ENCODE results near the gene AHRR. TPM values are rescaled to one million over a fixed set of nuclear protein-coding genes. Genes with fewer than 3 reads are reported as not detected.

AHRR gene
- total and polyA plus RNA-seq, 2 of the 4 experiments (the other 2 are of a cell fraction) = 15.6 to 37.1 TPM

GRCh38 chr5:385321-385720, 63.8 kb downstream of the AHRR start:
- WGBS, 2 experiments (ENCODE audit: extremely low coverage in 2 of 2, insufficient read length in 1 of 2) = no CpG with 5 or more reads among the region's 1 CpG
- Histone ChIP-seq H2AK5ac (ENCODE audit: low read depth, low read length) (no peak overlapping the region), H4K8ac (ENCODE audit: low read depth in 2 of 2, low read length in 2 of 2) (no peak overlapping the region), H3K9me1 (ENCODE audit: insufficient read depth, low read length) (peaks cover 11% of the 10 kb centered on the region), H3K27ac (ENCODE audit: insufficient read depth, low read length) (no peak overlapping the region), H2BK20ac (ENCODE audit: low read depth, low read length) (no peak overlapping the region), H2BK5ac (ENCODE audit: low read depth, low read length, poor library complexity, severe bottlenecking) (no peak overlapping the region), H3K18ac (ENCODE audit: low read depth, low read length) (no peak overlapping the region), H3K4me1 (ENCODE audit: control insufficient read depth, insufficient read depth, low read length) (peaks cover 11% of the 10 kb centered on the region), H3K9ac (ENCODE audit: low read depth, low read length) (no peak overlapping the region), H2AFZ (replicated peaks; ENCODE audit: low read length, poor library complexity) (no peak overlapping the region), H3K9me3 (ENCODE audit: control insufficient read depth, insufficient read depth, low read length) (peaks cover 2% of the 10 kb centered on the region), H3K36me3 (ENCODE audit: control insufficient read depth, insufficient read depth, low read length) (peaks cover 39% of the 10 kb centered on the region), H4K91ac (ENCODE audit: insufficient read depth, low read depth, low read length) (no peak overlapping the region), H2BK15ac (ENCODE audit: low read depth, low read length) (no peak overlapping the region), H2AK9ac (replicated peaks; ENCODE audit: low read depth, low read length, poor library complexity) (no peak overlapping the region), H3K23ac (ENCODE audit: low read depth, low read length) (no peak overlapping the region), H3K4me2 (ENCODE audit: low read depth, low read length) (no peak overlapping the region), H3K14ac (replicated peaks; ENCODE audit: low read depth, low read length) (no peak overlapping the region), H3K56ac (ENCODE audit: extremely low read depth, insufficient read depth, low read length) (no peak overlapping the region), H4K5ac (ENCODE audit: low read depth, low read length) (peak overlapping the region; percentile 8; the same call in 1 of the 2 replicates), H3K4me3 (ENCODE audit: insufficient read depth, low read depth, low read length) (no peak overlapping the region), H2BK120ac (ENCODE audit: low read depth, low read length) (no peak overlapping the region), H4K20me1 (ENCODE audit: insufficient read depth, low read length) (no peaks in the 10 kb centered on the region; the same call in 1 of the 2 replicates), H3K4ac (ENCODE audit: low read depth, low read length) (no peak overlapping the region), H3K27me3 (ENCODE audit: control insufficient read depth, insufficient read depth, low read length) (no peaks in the 10 kb centered on the region), H3K79me1 (ENCODE audit: low read depth in 1 of 2, low read length in 2 of 2) (peaks cover 26 to 66% of the 10 kb centered on the region in 2 experiments; a peak in 3 of 4 replicates)
- no peak for ATAC-seq (ENCODE audit: low read depth)
- intact Hi-C loops (cut with micrococcal nuclease) = no loop called here
- DNase-seq = no peak
- ChIA-PET POLR2A (ENCODE audit: unreplicated experiment) (no interaction called here), CTCF (no interaction called here)
- TF ChIP-seq USF2 (IDR thresholded peaks at IDR 0.05; ENCODE audit: low read depth, low read length) (no peak), MAFK (IDR thresholded peaks at IDR 0.05; ENCODE audit: low read depth, low read length) (no peak), RAD21 (IDR thresholded peaks at IDR 0.05; ENCODE audit: low read length) (no peak), BHLHE40 (IDR thresholded peaks at IDR 0.05; ENCODE audit: low read depth, low read length) (no peak), FOS (IDR thresholded peaks at IDR 0.05; ENCODE audit: low read depth, low read length) (no peak), CHD1 (IDR thresholded peaks at IDR 0.05; ENCODE audit: low read depth, low read length) (no peak), MXI1 (IDR thresholded peaks at IDR 0.05; ENCODE audit: borderline replicate concordance, low read depth, low read length) (no peak), SMC3 (IDR thresholded peaks at IDR 0.05; ENCODE audit: low read depth, low read length) (no peak), RFX5 (IDR thresholded peaks at IDR 0.05; ENCODE audit: low read depth, low read length) (no peak), CTCF (conservative IDR thresholded peaks at IDR 0.05; ENCODE audit: low read depth, low read length) (no peak), POLR2A (IDR thresholded peaks at IDR 0.05; ENCODE audit: low read depth, low read length) (no peak), CEBPB (IDR thresholded peaks at IDR 0.05; ENCODE audit: low read depth, low read length) (no peak), MAZ (IDR thresholded peaks at IDR 0.05; ENCODE audit: borderline replicate concordance, low read depth, low read length) (no peak), NFE2L2 (IDR thresholded peaks at IDR 0.05; ENCODE audit: low read depth, low read length) (no peak), RCOR1 (IDR thresholded peaks at IDR 0.05; ENCODE audit: insufficient replicate concordance, low read length) (no peak), ELK1 (IDR thresholded peaks at IDR 0.05; ENCODE audit: borderline replicate concordance, low read depth, low read length) (no peak)
- dilution Hi-C loops (cut with HindIII; ENCODE audit: low sequenced_read_pairs, unreplicated experiment) = no loop called here
- in situ Hi-C loops (cut with MboI; ENCODE audit: low sequenced_read_pairs) = no loop called here
- BruUV-seq (replicated peaks) = no TSS peak
